Hematopoietic multipotent progenitor cell (in vitro differentiated cells): Measurements from ENCODE around the gene LMCD1. TPM values are rescaled to one million over a fixed set of nuclear protein-coding genes. Genes with fewer than 3 reads are reported as not detected.

Experiments used
- DNase-seq, 3 donors: peaks; one replicate each; pipeline ENCODE4 v3.0.0-alpha.2; 2011 to 2015; ENCODE audit warnings: low read depth in 2 of 3, low spot score in 2 of 3
- total RNA-seq: library from RNA; depleted of rRNA; stranded (reverse); fragments of >200 nt; gene quantifications from one replicate; pipeline ENCODE4 v1.2.3, GENCODE V29; 2012

LMCD1 gene
- total RNA-seq, 1 donor, result 0.81 TPM

GRCh38 chr3:8608041-8608790 lies 106.6 kb downstream of the LMCD1 start:
- no peak for DNase-seq

GRCh38 chr3:8608791-8609467 lies 107.3 kb downstream of the LMCD1 start:
- DNase-seq, result no peak

DNA sequence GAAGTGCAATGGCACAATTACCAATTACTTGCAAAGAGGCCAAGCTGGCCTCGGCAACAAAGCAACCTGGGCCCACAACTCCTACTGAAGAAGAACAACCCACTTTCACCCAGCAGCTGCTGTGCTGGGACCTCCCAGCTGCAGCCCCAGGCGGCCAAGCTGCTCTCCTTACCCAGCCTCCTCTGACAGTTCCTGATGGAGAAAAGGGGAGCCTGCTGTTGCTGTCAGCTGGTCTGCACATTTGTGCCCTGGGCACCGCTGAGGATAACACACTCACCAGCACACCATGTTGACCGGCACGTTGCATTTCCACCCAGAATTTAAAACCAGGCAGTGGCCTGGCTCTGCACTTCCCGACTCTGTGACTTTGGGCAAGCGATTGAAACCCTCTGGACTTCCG lies 109.3 kb downstream of the LMCD1 start:
- DNase-seq, result no peak

DNA sequence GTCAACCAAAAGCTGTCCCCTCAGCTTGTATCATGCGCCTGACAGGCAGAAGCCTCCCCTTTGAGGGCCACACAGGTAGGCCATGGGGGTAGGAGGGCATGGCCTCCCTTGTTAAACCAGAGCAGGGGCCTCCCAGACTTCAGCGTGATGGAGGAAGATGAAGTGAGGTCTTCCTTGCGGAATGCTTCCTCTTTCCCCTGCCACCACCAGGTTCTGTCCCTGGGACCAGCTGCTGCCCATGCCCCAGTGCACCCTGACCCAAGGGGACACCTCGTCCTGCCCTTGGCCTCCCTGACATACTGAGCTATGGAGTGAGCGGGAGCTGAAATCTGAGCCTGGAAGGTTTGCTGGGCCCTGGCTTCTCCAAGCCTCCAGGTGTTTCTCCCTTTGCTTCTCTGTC lies 116.3 kb downstream of the LMCD1 start:
- no peak for DNase-seq

- DNase-seq, result no peak
Observed at GRCh38 chr3:8618950-8619349, 117.3 kb downstream of the LMCD1 start.

DNA sequence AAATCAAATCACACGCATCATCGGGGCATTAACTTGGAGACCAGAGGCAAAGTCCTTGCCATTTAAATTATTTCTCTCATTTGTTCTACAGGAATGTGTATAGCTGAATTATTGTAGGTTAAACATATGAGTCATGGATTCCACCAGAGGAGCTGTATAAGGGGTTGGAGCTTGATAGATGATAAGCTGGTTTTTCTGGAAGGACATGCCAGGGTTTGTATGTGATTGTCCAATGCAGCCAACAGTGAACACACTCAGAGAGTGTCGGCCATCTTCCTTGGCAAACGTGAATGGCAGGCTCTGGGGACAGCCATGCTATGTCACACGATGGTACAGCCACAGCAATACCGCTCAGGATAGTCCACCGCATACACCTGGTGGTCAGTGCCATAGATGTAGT lies 117.9 kb downstream of the LMCD1 start:
- no peak for DNase-seq

GRCh38 chr3:8621141-8621540 lies 119.5 kb downstream of the LMCD1 start:
- DNase-seq, result no peak

DNA sequence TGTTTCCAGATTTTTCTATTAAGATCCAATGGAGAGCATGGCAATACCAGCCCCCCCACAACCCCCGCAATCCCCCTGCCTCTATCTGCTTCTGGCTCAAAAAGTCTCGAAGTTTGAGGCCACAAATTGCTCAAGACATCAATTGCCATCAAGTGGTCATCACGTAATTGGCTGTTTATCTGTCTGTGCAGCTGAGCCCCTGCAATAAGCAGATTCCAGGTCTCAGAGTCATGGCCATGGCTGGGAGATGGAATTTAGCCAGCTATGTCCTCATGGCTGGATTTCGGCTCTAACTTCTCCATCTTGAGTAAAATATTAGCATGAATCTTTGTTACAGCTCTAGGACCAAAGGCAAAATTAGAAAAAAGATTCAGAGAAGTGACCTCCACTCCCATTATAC lies 120.2 kb downstream of the LMCD1 start:
- DNase-seq, result no peak

DNA sequence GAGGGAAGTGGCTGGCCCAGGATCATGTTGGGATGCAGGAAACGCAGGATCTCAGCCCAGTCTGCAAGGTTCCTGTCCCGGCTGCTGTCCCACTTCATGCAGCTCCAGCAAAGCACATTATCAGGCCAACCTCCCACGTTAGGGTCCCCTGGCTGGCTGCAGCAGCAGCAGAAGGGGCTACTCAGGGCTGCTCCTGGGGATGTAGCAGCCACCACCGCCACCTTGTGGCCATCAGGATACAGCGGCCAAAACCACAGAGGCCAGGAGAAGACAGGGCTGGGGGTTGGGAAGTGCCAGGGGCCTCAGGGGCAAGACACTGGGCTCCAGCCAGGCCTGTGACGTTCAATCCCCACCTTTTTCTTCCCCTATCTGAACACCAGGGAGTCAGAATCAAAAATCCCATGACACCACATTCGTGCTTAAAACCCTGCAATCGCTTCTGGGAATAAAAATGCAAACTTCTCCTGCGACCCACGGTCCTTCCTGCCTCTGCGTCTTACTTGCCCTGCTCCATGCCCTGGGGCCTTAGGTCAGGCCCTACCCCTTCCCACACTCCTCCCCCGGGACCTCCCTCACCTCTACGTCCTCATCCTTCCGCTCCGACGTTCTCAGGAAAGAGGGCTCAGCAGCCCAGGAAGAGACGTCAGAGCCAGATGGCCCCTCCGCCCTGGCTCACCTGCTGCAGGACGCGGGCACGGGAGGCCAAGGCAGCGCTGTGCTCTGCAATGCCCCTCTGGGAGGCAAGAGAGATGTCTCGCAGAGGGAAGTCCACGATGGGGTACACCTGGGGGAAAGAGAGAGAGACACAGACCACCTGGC lies 121.5 kb downstream of the LMCD1 start:
- DNase-seq, result peak in 2 of 3 donors; percentile 62 to 77

DNA sequence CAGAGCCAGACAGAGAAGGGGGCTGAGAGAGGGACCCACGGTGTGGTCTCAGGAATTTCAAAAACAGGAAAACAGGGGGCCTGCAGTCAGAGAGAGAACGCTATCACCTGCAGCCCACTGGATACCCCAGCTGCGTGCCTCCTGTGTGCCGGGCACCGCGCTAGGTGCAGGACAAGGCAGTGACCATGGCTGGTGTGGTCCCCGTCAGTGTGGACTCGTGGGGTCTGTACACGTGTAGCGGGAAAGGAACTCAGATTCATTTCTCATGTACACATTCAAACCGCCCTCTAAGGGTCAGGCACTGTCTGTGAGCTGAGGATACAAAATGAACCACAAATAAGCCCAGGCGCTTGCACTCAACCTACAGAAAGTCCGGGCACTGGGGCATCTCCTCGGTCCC lies 122.1 kb downstream of the LMCD1 start:
- DNase-seq, result no peak

Other genes starting within 250 kb of the LMCD1 start
- under 0.01 TPM for gene SSUH2, start 143.0 kb downstream of the LMCD1 start, total RNA-seq
- not detected for gene CAV3, start 232.0 kb downstream of the LMCD1 start, total RNA-seq